ENCODE results near the gene PAQR4. TPM values are rescaled to one million over a fixed set of nuclear protein-coding genes. Genes with fewer than 3 reads are reported as not detected.
"Not testable (repeated sequence)": the region's sequence is repeated elsewhere in the genome, so short reads cannot be mapped to it uniquely, and the experiment has no call there.

PAQR4 gene
- total RNA-seq, 1 experiment from 2014 or later: 20.5 TPM

DNA sequence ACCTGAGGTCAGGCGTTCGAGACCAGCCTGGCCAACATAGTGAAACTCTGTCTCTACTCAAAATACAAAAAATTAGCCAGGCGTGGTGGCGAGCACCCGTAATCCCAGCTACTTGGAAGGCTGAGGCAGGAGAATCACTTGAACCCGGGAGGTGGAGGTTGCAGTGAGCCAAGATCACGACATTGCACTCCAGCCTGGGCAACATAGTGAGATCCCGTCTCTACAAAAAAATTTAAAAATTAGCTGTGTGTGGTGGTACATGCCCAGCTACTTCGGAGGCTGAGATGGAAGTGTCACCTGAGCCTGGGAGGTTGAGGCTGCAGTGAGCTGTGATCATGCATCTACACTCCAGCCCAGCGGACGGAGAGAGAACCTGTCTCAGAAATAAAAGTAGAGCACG, 25.4 kb upstream of the PAQR4 start:
- DNase-seq (ENCODE audit: low read depth): not testable (repeated sequence)

DNA sequence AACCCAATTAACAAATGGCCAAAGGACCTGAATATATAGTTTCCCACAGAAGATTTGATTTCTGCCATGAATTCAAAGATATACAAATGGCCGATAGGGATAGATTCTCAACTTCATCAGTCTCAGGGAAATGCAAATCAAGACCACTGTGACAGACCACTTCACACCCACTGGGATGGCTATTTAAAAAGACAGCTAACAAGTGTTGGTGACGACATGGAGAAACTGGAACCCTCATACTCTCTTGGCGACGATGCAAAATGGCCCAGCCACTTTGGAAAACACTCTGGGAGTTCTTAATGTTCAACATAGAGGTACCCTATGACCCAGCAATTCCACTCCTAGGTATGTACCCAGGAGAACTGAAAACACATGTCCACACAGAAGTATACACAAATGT, 22.5 kb upstream of the PAQR4 start:
- no peak for DNase-seq (ENCODE audit: low read depth)

DNA sequence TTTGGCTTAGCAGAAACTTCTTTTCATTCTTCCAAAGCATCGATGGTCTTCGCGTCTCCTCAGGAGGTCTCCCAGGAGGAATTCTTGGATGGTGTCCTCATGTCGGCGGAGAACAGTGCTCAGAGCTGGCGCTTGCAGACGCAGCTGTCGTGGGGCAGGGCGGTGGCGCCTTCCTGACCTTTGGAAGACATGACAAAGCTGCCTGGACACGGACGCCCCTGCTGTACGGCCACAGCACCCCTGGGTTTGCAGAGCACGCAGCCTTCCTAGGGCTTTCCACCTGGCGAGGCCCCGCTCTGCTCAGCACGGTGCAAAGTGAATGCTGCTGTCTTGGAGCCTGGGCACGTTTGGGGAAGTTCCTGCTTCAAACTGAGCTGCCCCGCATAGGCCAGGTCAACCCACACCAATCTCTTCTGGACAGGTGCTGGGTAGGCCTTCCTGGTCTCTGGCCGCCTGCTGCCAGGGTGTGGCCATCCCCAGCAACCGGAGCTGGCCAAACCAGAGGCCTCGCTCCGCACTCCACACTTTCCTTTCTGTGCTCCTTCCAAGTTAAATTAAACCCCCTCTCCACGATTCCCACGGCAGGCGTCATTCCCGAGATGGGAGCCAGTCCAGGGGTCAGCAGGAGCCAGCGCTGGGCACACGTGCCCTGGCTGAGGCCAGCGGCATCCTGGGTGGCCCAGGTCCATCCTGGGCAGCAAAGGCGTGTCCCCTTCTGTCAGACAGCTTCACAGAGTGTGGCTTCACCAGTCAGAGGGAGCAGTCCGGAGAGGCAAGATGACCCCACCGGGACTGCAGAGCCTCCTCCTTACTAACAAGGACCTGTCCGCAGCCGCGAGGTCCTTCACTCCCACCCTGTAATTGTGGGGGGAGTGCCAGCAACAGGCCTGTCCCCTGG, 20.1 kb upstream of the PAQR4 start:
- DNase-seq (ENCODE audit: low read depth): no peak

DNA sequence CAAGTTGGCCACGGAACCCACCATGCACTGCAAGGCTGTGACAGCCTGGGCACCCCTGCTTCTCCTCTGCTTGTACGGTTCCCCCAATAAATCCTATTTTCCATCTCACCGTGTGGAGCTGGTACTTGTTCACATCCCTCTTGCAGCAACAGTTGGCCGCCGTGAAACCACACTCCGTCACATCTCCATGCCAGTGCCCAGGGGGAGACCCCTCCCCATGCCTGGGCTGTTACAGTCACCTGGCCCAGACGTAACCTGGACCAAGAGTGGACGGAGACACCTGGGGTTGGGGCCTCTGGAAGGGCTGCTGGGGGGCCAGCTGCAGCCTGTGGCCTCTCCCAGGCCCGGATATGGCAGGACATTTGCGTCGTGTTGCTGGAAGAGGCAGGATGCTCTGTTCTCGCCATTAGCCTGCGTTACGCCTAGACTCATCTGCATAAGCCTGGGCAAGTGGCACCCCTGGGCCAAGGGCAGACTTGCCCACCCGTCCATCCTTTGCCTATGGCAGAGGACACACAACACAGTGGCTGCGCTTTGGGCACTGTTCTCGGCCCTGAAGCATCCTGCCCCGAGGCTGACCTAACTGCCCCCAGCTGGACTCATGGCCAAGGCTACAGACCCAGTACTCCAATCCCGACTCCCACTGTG, 19.3 kb upstream of the PAQR4 start:
- no peak for DNase-seq (ENCODE audit: low read depth)

DNA sequence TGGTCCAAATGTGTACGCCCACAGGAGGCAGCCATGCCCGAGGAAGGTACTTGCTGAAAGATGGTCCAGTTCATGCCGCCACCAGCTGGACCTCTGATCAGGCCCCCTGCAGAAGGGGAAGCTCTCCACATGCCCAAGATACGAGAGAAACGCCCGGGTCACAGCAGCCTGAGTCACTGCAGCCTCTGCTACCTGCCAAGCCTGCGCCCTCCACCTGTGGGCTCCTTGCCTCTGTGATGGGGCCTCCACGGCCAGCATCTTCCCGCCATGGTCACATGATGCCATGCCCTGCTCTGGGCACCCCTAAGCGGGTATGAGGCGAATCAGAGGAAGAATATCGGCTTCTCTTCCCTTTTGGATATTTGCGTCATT, 18.8 kb upstream of the PAQR4 start:
- DNase-seq (ENCODE audit: low read depth): no peak

DNA sequence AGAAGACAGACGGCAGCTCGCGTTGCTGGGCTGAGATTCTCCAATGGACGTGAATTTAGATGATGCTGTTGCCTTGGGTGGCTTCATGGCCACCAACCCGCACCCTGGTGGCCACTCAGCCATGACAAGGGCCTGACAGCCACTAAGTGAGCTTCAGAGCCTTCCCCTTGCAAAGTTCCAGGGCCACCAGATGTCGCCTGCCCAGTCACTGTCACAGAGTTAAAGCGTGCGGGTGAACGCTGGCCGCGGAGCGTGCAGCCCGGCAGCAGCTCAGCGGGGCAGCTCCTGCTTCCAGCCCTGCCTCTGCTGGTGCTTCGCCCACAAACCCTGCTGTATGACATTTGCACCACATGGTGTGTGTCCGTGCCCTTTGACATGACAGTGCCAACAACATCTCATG, 18.4 kb upstream of the PAQR4 start:
- DNase-seq (ENCODE audit: low read depth): no peak

DNA sequence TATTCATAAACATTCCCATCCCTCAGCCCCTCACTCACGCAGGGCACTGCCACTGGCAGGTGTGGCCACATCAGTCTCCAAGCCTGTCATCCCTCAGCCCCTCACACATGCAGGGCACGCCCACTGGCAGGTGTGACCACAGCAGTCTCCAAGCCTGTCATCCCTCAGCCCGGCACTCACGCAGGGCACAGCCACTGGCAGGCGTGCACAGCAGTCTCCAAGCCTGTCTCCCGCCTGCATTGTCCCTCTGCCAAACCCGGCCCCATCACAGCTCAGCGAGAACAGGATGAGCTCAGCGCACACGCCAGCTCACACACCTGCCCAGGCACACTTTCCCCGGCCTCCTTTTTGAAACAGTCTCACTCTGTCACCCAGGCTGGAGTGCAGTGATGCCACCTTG, 16.5 kb upstream of the PAQR4 start:
- DNase-seq (ENCODE audit: low read depth): no peak

DNA sequence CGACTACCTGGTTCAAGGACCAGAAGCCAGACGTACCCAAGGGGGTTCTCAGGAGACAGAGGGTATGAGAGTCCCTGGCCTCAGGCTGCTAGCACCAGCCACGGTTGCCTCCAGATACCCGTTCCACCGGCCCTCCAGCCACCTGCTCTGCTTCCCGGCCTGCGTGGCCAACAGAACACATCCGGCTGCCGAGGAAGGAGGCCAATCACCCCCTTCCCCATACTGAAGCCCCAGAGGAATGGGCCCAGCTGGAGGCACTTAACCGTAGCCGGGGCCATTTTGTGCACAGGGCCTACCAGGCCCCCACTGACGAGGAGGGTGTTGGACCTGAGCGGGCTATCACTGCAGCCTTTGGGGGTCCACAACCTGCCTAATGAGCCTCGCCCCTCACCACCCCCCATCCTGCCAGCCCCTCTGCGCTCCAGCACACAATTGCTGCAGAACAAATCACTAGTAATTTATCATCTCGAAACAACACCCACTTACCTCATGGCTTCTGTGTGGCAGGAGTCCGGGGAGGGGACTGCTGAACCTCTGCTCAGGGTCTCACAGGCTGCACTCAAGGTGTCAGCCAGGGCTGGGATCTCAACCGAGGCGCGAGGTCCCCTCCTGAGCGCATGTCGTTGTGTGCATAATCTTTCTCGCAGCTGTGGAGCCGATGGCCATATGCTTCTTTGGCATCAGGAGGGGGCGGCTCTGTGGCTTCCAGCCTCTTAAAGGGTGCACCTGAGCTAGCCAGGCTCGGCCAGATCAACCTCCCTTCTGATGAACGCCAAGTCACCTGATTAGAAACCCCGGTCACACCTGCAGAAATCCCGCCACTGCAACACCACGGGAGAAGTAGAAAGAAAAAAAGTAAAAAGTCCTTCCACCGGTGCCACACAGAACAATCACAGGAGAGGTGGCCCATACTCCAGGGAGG, 15.2 kb upstream of the PAQR4 start:
- DNase-seq (ENCODE audit: low read depth): no peak

DNA sequence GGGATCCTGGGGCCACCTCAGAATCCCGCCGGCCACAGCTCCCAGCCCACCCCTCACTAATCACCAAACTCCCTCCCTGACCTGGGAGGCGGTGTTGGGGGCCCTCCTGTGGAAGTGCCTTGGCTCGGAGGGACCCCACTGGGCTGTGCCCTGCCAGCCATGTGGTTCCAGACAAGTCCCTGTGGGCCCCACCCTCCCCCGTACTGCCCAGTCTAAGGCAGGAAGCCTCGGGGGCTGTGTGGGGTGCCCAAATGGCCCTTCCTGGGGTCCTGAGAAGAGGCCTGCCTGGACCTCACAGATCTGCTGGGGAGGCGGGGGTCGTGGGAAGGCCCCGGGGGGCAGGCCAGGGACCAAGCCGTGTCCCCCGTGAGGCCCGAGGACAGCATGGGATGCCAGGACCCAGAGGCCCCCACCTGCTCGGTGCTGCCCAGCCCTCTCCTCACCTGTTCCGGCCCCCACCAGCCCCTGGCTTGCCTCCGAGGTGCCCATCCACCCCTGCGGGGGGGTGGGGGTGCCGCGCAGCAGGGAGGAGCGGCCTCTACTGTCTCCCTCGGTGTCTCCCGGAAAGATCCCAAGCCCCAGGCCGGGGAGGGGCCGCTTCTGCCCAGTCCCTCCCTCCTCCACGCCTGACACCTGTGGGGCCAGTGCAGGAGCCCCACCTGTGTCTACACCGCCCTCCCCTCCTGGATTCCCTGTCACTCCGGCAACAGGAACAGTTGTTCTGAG, 14.3 kb upstream of the PAQR4 start:
- DNase-seq (ENCODE audit: low read depth): no peak

DNA sequence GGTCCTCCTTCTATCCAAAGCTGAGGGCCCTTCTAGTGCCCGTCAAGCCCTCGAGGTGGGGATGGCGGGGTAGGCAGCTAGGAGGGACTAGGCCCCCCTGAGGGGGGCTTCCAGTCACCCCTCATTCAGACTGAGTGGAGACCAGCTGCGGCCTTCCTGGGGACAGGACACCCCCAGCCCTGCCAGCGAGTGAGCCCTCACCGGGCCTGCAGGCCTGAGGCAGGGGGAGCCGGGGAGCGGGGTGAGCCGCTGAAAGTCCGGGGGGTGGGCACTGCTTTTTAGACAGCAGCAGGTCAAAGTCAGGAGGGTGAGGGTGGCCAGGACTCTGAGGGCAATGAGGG, 13.7 kb upstream of the PAQR4 start:
- no peak for DNase-seq (ENCODE audit: low read depth)

DNA sequence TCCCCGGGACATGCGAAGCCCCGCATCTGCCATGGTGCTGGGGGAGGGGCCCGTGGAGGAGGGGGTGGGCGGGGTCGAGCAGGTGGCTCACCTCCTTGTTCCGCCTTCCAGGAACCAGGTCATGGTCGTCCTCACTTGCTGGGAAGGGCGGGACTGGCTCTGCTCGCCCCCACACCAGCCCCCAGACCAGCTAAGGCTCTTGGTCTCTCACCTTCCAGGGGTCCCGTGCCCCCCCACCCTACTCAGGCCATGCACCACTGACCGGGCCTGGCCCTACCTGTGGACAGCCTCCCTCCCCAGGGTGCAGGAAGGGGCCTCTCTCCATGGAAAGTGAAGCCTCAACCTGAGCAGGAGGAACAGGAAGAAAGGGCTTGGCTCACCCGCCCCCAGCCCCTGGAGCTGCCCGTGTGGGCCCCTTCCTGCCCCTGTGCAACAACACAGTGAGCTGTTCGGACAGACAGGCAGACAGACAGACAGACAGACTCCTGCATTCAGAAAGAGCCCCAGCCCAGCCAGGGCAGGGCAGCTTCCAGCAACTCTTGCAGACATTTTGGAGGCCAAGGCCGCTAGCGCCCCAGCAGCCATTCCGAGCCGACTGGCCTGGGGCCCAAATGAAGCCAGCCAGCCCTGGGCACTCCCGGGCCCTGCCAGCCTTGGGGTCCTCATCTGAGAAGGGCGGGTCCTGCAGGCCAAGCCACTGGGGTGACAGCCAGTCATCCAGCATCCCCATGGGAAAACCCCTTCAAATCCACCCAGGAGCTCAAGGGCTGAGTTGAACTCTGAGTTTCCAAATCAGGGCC, 13.2 kb upstream of the PAQR4 start:
- DNase-seq (ENCODE audit: low read depth): no peak

DNA sequence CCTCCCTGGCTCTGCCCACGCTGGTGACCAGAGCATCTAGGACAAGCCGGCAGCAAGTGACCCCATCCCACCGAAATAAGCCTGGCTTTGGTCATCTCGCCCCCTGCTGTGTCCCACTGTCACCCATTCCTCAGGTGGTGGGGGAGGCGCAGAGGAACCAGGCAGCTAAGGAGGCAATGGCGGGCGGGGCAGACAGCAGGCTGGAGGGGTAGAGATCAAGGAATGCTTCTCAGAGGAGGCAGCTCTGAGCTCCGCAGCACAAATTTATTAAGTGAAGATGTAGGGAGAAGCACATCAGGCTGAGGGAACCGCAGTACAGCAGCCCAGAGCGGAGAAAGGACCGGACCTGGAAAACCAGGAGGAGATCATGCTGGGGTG, 12.6 kb upstream of the PAQR4 start:
- DNase-seq (ENCODE audit: low read depth): no peak

DNA sequence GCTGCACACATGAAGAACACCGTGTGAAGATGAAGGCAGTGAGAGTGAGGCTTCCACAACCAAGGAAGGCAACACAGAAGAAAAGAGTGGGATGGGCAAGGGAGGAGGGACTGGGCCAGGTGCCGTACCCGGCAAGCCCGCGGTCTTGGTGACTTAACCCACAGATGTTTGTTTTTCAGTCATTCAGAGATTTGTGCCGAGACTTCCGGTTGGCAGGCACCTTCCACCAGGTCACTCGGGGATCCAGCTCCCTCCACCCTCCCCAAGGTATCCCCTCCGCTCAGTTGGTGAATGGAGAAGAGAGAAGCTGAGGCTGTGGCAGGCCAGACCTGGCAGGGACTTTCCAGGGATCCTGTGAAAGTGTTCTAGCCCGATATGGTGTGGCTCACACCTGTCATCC, 9.9 kb upstream of the PAQR4 start:
- DNase-seq (ENCODE audit: low read depth): no peak

DNA sequence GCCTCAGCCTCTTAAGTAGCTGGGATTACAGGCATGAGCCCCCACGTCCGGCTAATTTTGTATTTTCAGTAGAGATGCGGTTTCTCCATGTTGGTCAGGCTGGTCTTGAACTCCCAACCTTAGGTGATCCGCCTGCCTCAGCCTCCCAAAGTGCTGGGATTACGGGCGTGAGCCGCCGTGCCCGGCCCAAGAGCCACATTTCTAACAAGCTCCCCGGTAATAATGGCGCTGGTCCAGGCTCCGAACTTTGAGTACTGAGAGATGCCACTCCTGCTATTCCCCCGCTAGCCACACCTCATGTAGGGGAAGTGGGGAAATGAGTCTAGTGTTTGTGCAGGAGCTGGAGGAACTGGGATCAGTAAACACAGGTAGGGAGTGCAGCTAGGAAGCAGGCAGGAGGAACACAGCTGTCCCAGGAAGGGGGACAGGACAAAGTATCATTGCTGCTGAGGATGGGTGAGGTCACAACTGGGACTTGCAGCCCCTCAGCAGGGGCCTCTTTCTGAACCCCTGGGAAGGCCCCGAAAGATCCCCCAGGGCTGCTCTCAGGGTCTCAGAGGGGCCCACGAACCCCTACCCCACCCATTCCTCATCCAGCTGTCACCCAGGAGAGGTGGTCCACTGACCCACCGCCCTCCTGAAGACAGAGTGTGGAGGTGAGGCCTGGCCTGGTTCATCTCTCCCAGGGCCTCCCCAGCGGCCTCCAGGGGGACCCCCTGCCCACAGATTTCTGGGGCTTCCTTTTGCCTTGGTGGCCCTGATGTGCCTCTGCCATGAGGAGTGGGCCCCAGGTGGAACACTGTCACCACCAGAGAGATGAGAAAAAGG, 8.8 kb upstream of the PAQR4 start:
- no peak for DNase-seq (ENCODE audit: low read depth)

DNA sequence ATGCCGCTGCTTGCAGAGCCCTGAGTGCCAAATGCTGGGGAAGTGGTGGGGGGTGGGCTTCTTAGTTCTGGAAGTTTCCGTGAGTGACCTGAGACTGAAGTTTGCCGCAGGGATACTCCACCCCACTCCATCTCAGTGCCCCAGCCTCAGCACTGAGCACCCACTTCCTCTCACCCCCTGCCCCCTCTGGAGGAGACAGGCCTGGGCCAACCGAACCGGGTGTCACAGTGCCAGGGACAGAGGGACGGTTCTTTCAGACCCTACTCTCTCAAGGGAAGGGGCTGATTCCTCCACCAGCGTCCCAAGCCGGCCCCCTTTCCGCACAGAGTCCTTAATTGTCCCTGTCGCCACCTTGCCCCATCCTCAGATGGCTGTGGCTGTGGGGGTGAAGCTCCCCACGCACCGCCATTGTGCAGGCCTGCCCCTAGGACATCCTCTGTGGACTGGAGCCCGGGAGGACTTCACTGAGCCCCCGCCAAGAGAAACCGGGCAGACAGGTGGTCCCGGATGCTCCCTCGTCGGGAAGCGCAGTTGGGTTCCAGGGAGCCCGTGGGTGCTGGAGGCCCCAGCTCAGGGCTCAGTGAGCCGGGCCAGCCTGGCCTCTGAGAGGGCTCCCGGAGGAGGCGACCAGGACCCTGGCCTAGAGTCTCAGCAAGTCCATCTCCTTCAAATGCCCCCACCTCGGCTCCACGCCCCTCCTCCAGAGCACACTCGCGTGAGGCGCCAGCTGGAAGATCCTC, 6.6 kb upstream of the PAQR4 start:
- DNase-seq (ENCODE audit: low read depth): no peak

DNA sequence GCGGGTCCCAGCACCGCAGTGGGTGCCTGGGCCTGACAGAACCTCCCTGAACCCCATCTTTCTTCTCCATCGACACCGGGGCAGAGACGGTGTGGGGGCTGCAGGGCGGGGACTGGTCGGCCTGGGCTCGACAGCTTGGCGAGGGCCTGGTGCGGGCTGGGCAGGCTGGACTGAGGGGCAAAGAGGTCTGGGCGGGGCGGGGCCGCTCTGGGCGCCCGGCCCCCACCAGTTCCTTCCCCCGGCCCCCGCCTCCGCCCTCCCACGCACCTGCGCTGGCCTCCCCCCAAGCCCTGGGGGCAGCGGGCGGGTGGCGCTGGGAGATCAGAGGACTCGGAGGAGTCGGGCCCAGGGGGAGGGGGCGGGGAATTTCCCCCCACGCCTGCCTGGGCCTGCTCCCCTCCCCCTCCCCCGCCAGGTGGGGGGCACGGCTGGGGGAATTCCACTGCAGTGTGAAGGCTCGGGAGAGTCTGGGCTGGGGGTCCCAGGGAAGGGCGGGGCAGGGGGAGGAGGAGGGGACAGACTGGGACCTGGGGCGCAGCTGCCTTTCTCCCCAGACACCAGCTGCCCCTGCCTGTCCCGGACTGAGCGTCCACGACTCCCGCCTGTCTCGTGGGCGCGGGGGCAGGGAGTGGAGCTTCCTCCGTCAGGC, 6.0 kb upstream of the PAQR4 start:
- peak; percentile 11 for DNase-seq (ENCODE audit: low read depth)

DNA sequence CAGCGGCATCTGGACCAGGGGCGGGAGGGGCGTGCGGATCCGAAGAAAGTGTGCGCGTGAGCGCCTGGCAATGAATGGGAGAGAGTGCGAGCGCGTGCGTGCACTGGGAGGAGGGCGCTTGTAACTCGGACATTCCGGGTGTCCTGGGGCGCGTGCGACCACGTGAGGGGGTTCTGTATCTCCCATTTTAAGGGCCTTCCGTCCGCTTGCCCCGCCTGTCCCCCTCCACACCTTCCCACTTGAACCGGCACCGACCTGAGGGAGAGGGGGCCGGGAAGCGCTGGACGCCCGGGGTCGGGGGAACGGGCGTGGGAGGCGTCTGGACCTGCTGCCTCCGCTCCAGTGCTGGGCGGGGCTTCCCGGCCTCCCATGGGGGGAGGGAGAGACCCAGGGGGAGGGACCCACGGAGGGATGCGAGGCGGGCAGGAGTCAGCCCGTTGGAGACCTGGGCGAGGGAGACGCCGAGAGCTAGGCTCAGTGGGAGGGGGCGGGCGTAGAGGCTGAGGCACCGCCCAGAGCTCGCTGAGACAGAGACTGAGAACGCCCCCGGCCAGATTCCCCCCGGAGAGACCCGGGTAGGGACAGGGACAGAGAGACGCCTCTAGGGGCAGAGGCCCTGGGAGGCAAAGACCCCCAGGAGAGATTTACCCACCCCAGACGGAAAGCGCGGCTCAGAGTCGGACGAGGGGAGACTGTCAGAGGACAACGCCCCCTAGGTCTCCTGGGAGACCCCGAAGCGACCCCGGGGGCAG, 5.2 kb upstream of the PAQR4 start, which contains the start of gene KREMEN2:
KREMEN2 (plus strand) TSS at position 553 of the 752 bp plus-strand sequence. CDS start 246 bp downstream, outside the sequence.
- peak; percentile 76 for DNase-seq (ENCODE audit: low read depth)

All from Daoy (cell line).